ENCODE data around the gene HORMAD2. TPM values are rescaled to one million over a fixed set of nuclear protein-coding genes. Genes with fewer than 3 reads are reported as not detected.

The HORMAD2 gene
- total RNA-seq (ENCODE audit: low replicate concordance), result not detected in 2 replicates

- TF ChIP-seq, protein P1, sequence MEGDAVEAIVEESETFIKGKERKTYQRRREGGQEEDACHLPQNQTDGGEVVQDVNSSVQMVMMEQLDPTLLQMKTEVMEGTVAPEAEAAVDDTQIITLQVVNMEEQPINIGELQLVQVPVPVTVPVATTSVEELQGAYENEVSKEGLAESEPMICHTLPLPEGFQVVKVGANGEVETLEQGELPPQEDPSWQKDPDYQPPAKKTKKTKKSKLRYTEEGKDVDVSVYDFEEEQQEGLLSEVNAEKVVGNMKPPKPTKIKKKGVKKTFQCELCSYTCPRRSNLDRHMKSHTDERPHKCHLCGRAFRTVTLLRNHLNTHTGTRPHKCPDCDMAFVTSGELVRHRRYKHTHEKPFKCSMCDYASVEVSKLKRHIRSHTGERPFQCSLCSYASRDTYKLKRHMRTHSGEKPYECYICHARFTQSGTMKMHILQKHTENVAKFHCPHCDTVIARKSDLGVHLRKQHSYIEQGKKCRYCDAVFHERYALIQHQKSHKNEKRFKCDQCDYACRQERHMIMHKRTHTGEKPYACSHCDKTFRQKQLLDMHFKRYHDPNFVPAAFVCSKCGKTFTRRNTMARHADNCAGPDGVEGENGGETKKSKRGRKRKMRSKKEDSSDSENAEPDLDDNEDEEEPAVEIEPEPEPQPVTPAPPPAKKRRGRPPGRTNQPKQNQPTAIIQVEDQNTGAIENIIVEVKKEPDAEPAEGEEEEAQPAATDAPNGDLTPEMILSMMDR (IDR thresholded peaks at IDR 0.05; ENCODE audit: insufficient read depth, low read length), result no peak
- H3K4me3 ChIP-seq (ENCODE audit: low read depth, low read length), result no peak within 1 kb of the TSS
- no peak for DNase-seq (ENCODE audit: low read depth)
These were observed at the start of gene HORMAD2 for GRCh38 chr22:30079952-30080533. TSS of gene HORMAD2 (plus strand) at chr22:30080464. CDS start at chr22:30093953, 13,489 bp downstream.

DNA sequence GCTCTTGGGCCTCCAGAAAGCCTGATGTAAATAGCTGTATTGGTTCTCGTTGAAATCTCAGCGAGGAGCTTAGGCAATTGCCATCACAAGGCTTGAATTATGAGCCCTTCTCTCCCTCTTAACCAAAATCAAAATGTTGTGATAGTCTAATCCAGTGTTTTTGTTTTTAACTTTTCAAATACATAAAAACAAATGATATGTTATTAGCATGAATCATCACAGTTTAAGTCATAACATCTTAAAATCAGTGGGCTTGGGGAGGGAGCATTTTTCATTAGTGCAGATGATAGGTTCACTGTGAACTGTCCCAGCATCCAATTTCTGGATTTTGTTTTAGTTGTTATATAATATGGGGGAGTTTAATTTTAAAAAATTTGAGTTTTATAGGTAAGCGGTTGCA is 48.9 kb upstream of the HORMAD2 start:
- no peak for DNase-seq (ENCODE audit: low read depth)
- H3K4me3 ChIP-seq (ENCODE audit: low read depth, low read length), result no peak overlapping the region
- TF ChIP-seq, protein P1 (IDR thresholded peaks at IDR 0.05; ENCODE audit: insufficient read depth, low read length), result no peak

DNA sequence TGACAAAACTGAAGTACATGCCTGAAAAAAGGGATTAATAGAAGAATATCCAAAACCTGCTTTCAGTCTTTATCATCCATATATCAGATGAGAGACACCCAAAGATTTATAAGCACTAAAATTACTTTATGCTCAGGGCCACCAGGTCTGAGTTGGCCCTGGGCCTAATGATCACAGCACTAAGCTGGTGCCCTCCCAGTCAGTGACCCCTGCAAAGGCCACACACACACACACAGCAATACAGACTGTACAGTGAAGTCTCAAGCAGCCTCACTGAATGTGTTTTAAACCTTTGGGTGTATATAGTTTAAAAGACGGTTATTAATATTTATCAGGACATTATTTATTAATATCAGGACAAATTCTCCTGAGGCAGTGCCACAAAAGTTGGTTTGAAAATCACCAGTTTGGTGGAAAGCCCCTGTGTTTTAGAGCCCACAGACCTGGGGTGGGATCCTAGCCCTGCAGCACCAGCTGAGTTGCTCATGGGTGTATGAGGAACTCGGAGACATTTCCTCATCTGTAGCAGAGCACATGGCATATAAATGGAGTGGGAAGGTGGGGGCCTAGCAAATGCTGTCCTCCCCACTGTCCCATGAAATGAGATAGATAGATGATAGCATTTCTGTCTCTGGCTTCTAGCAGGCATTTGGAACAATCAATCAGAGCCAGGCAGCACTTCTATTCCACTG is 48.4 kb upstream of the HORMAD2 start:
- H3K4me3 ChIP-seq (ENCODE audit: low read depth, low read length), result no peak overlapping the region
- TF ChIP-seq, protein P1 (IDR thresholded peaks at IDR 0.05; ENCODE audit: insufficient read depth, low read length), result no peak
- DNase-seq (ENCODE audit: low read depth), result no peak

DNA sequence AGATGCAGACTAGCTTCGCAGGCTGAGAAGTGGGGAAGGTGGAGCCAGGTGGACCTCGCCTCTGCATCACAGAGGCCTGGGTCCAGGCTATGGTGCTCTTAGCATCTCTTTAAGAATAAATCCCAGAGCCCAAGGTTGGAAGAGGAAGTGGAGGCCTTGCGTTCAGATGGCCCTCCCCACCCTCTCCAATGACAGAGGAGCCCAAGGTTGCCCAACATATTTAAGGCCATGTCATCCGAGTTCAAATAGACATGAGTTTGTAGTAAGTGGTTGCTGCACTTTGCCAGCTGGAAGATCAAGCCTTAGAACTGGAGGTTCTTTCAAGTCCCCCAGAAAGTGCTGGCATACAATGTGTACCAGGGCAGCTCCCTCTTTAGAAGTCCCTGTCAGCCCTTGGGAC is 47.1 kb upstream of the HORMAD2 start:
- no peak for DNase-seq (ENCODE audit: low read depth)
- no peak overlapping the region for H3K4me3 ChIP-seq (ENCODE audit: low read depth, low read length)
- TF ChIP-seq, protein P1 (IDR thresholded peaks at IDR 0.05; ENCODE audit: insufficient read depth, low read length), result no peak

- TF ChIP-seq, protein P1 (IDR thresholded peaks at IDR 0.05; ENCODE audit: insufficient read depth, low read length), result no peak
- no peak overlapping the region for H3K4me3 ChIP-seq (ENCODE audit: low read depth, low read length)
- no peak for DNase-seq (ENCODE audit: low read depth)
These were observed 46.4 kb upstream of the HORMAD2 start for GRCh38 chr22:30033901-30034300.

- TF ChIP-seq, protein P1 (IDR thresholded peaks at IDR 0.05; ENCODE audit: insufficient read depth, low read length), result no peak
These were observed 43.6 kb upstream of the HORMAD2 start for GRCh38 chr22:30036656-30037055.

More at GRCh38 chr22:30036656-30037055, 43.6 kb upstream of the HORMAD2 start:
- no peak for DNase-seq (ENCODE audit: low read depth)
- H3K4me3 ChIP-seq (ENCODE audit: low read depth, low read length), result no peak overlapping the region
